Activated T-helper 17 cell treated with anti-CD3 and anti-CD28 coated beads, Interleukin-2, amount 50 U/mL, for 72 hours (primary cell): Measurements from ENCODE around the gene CREB3L2. TPM values are rescaled to one million over a fixed set of nuclear protein-coding genes. Genes with fewer than 3 reads are reported as not detected.
A peak's percentile ranks its signal among the peaks of the same experiment; 100 is the strongest.
"Not testable (repeated sequence)": the region's sequence is repeated elsewhere in the genome, so short reads cannot be mapped to it uniquely, and the experiment has no call there.

Experiments used
- ATAC-seq: fragments of 150-1000 bp; cut with Tn5 transposase; replicated peaks from 2 replicates; pipeline ENCODE4 v1.10.0; 2021; ENCODE audit warnings: mild to moderate bottlenecking, moderate library complexity
- H3K27ac Mint-ChIP-seq: one replicate; pipeline ENCODE4 v1.8.0; 2022; ENCODE audit warnings: mixed read lengths
- H3K27me3 Mint-ChIP-seq: one replicate; pipeline ENCODE4 v1.8.0; 2022; ENCODE audit warnings: mixed read lengths
- H3K36me3 Mint-ChIP-seq: one replicate; pipeline ENCODE4 v1.8.0; 2022; ENCODE audit warnings: low read depth, mild to moderate bottlenecking, mixed read lengths
- H3K4me1 Mint-ChIP-seq: one replicate; pipeline ENCODE4 v1.8.0; 2022; ENCODE audit warnings: mixed read lengths
- H3K4me3 Mint-ChIP-seq: one replicate; pipeline ENCODE4 v1.8.0; 2022; ENCODE audit warnings: mild to moderate bottlenecking, mixed read lengths
- H3K9me3 Mint-ChIP-seq: one replicate; pipeline ENCODE4 v1.8.0; 2022; ENCODE audit warnings: mixed read lengths
- total RNA-seq, 2 donors: library from RNA; stranded (reverse); gene quantifications; one replicate each; pipeline ENCODE4 v1.2.3, GENCODE V29; 2022

The CREB3L2 gene
- total RNA-seq, 2 donors from 2014 or later: 26.0 to 38.4 TPM

GRCh38 chr7:137936509-137937201 lies 65.2 kb downstream of the CREB3L2 start:
- no peaks in the 10 kb centered on the region for H3K9me3 Mint-ChIP-seq
- no peaks in the 10 kb centered on the region for H3K27me3 Mint-ChIP-seq
- no peaks in the 10 kb centered on the region for H3K36me3 Mint-ChIP-seq
- H3K4me1 Mint-ChIP-seq: peaks cover 34% of the 10 kb centered on the region
- no peak for ATAC-seq
- peak overlapping the region; percentile 91 for H3K27ac Mint-ChIP-seq
- H3K4me3 Mint-ChIP-seq: peak overlapping the region; percentile 84

- ATAC-seq: peak; percentile 62
- Mint-ChIP-seq H3K4me3 (peak overlapping the region; percentile 84), H3K27ac (peak overlapping the region; percentile 91), H3K4me1 (peaks cover 34% of the 10 kb centered on the region), H3K9me3 (no peaks in the 10 kb centered on the region), H3K27me3 (no peaks in the 10 kb centered on the region), H3K36me3 (no peaks in the 10 kb centered on the region)
These were observed 65.9 kb downstream of the CREB3L2 start for GRCh38 chr7:137935884-137936508.

GRCh38 chr7:137934941-137935883 lies 66.7 kb downstream of the CREB3L2 start:
- Mint-ChIP-seq H3K27me3 (no peaks in the 10 kb centered on the region), H3K27ac (peak overlapping the region; percentile 91), H3K36me3 (no peaks in the 10 kb centered on the region), H3K4me1 (peaks cover 41% of the 10 kb centered on the region), H3K4me3 (peak overlapping the region; percentile 84), H3K9me3 (no peaks in the 10 kb centered on the region)
- peak; percentile 77 for ATAC-seq

GRCh38 chr7:137934176-137934826 lies 67.6 kb downstream of the CREB3L2 start:
- Mint-ChIP-seq H3K4me3 (peak overlapping the region; percentile 84), H3K9me3 (no peaks in the 10 kb centered on the region), H3K4me1 (peaks cover 43% of the 10 kb centered on the region), H3K27me3 (no peaks in the 10 kb centered on the region), H3K36me3 (no peaks in the 10 kb centered on the region), H3K27ac (peak overlapping the region; percentile 91)
- no peak for ATAC-seq

GRCh38 chr7:137933270-137934017 lies 68.4 kb downstream of the CREB3L2 start:
- H3K27me3 Mint-ChIP-seq: no peaks in the 10 kb centered on the region
- peak overlapping the region; percentile 7 for H3K4me3 Mint-ChIP-seq
- H3K36me3 Mint-ChIP-seq: no peaks in the 10 kb centered on the region
- peaks cover 43% of the 10 kb centered on the region for H3K4me1 Mint-ChIP-seq
- no peaks in the 10 kb centered on the region for H3K9me3 Mint-ChIP-seq
- H3K27ac Mint-ChIP-seq: peak overlapping the region; percentile 91
- ATAC-seq: no peak

- peaks cover 3% of the 10 kb centered on the region for H3K36me3 Mint-ChIP-seq
- peak overlapping the region; percentile 8 for H3K4me3 Mint-ChIP-seq
- ATAC-seq: no peak
- peaks cover 43% of the 10 kb centered on the region for H3K4me1 Mint-ChIP-seq
- H3K9me3 Mint-ChIP-seq: no peaks in the 10 kb centered on the region
- H3K27ac Mint-ChIP-seq: peak overlapping the region; percentile 91
- H3K27me3 Mint-ChIP-seq: no peaks in the 10 kb centered on the region
These were observed 69.0 kb downstream of the CREB3L2 start for GRCh38 chr7:137932881-137933269.

GRCh38 chr7:137931823-137932222 lies 70.1 kb downstream of the CREB3L2 start:
- Mint-ChIP-seq H3K4me1 (peaks cover 43% of the 10 kb centered on the region), H3K9me3 (no peaks in the 10 kb centered on the region), H3K27ac (peak overlapping the region; percentile 91), H3K27me3 (no peaks in the 10 kb centered on the region), H3K4me3 (no peak overlapping the region), H3K36me3 (peaks cover 14% of the 10 kb centered on the region)
- ATAC-seq: no peak

GRCh38 chr7:137930581-137930980 lies 71.3 kb downstream of the CREB3L2 start:
- H3K27me3 Mint-ChIP-seq: no peaks in the 10 kb centered on the region
- H3K4me1 Mint-ChIP-seq: peaks cover 37% of the 10 kb centered on the region
- peaks cover 26% of the 10 kb centered on the region for H3K36me3 Mint-ChIP-seq
- ATAC-seq: peak; percentile 65
- H3K4me3 Mint-ChIP-seq: peak overlapping the region; percentile 15
- no peaks in the 10 kb centered on the region for H3K9me3 Mint-ChIP-seq
- H3K27ac Mint-ChIP-seq: peak overlapping the region; percentile 79

GRCh38 chr7:137928626-137929025 lies 73.3 kb downstream of the CREB3L2 start:
- Mint-ChIP-seq H3K4me1 (peaks cover 40% of the 10 kb centered on the region), H3K36me3 (peaks cover 46% of the 10 kb centered on the region), H3K27ac (no peak overlapping the region), H3K9me3 (no peaks in the 10 kb centered on the region), H3K27me3 (no peaks in the 10 kb centered on the region), H3K4me3 (no peak overlapping the region)
- ATAC-seq: no peak

- H3K36me3 Mint-ChIP-seq: peaks cover 52% of the 10 kb centered on the region
- no peak for ATAC-seq
- no peaks in the 10 kb centered on the region for H3K27me3 Mint-ChIP-seq
These were observed 74.5 kb downstream of the CREB3L2 start for GRCh38 chr7:137927386-137927785.

GRCh38 chr7:137926206-137926605 lies 75.7 kb downstream of the CREB3L2 start:
- Mint-ChIP-seq H3K4me1 (peaks cover 50% of the 10 kb centered on the region), H3K36me3 (peaks cover 64% of the 10 kb centered on the region)
- H3K27ac Mint-ChIP-seq, H3K4me3 Mint-ChIP-seq, ATAC-seq, H3K27me3 Mint-ChIP-seq, H3K9me3 Mint-ChIP-seq: not testable (repeated sequence)

More at GRCh38 chr7:137927386-137927785, 74.5 kb downstream of the CREB3L2 start:
- Mint-ChIP-seq H3K9me3 (no peaks in the 10 kb centered on the region), H3K4me1 (peaks cover 40% of the 10 kb centered on the region), H3K27ac (peak overlapping the region; percentile 39), H3K4me3 (no peak overlapping the region)

- no peak overlapping the region for H3K27ac Mint-ChIP-seq
- no peaks in the 10 kb centered on the region for H3K27me3 Mint-ChIP-seq
- peaks cover 68% of the 10 kb centered on the region for H3K36me3 Mint-ChIP-seq
- H3K9me3 Mint-ChIP-seq: no peaks in the 10 kb centered on the region
- ATAC-seq: no peak
- peaks cover 53% of the 10 kb centered on the region for H3K4me1 Mint-ChIP-seq
- H3K4me3 Mint-ChIP-seq: no peak overlapping the region
These were observed 76.1 kb downstream of the CREB3L2 start for GRCh38 chr7:137925754-137926153.

- no peaks in the 10 kb centered on the region for H3K9me3 Mint-ChIP-seq
- no peaks in the 10 kb centered on the region for H3K27me3 Mint-ChIP-seq
- no peak for ATAC-seq
- H3K36me3 Mint-ChIP-seq: peaks cover 72% of the 10 kb centered on the region
- H3K4me1 Mint-ChIP-seq: peaks cover 49% of the 10 kb centered on the region
- peak overlapping the region; percentile 83 for H3K27ac Mint-ChIP-seq
- no peak overlapping the region for H3K4me3 Mint-ChIP-seq
These were observed 76.8 kb downstream of the CREB3L2 start for GRCh38 chr7:137925091-137925490.
